Astrocyte (in vitro differentiated cells and primary cell): ENCODE results near the gene CA5B. TPM values are rescaled to one million over a fixed set of nuclear protein-coding genes. Genes with fewer than 3 reads are reported as not detected.
A peak's percentile ranks its signal among the peaks of the same experiment; 100 is the strongest.

Experiments used
- DNase-seq: peaks from one replicate; pipeline ENCODE4 v3.0.0-alpha.2; 2010; ENCODE audit warnings: low read depth
- FAIRE-seq: peaks from 2 replicates; lab custom pipeline; 2011; peaks lifted over from hg19 to GRCh38; lab: Jason Lieb, UNC
- H2AFZ ChIP-seq: 2 replicates; pipeline ENCODE4 v1.6.0; 2012; ENCODE audit warnings: low read depth, low read length, inconsistent platforms
- H3K27ac ChIP-seq: 2 replicates; pipeline ENCODE4 v1.5.1; 2011; ENCODE audit warnings: low read depth, low read length, inconsistent platforms
- H3K27me3 ChIP-seq: 2 replicates; pipeline ENCODE4 v1.6.0; 2011; ENCODE audit warnings: low read length, inconsistent platforms; ENCODE audit not compliant: insufficient read depth
- H3K36me3 ChIP-seq: 2 replicates; pipeline ENCODE4 v1.5.1; 2011; ENCODE audit warnings: low read length, inconsistent platforms; ENCODE audit not compliant: insufficient read depth
- H3K4me1 ChIP-seq: 2 replicates; pipeline ENCODE4 v1.5.1; 2011; ENCODE audit warnings: low read length, inconsistent platforms; ENCODE audit not compliant: insufficient read depth
- H3K4me2 ChIP-seq: 2 replicates; pipeline ENCODE4 v1.6.0; 2012; ENCODE audit warnings: low read length, inconsistent platforms
- H3K4me3 ChIP-seq: 2 replicates; pipeline ENCODE4 v1.5.1; 2011; ENCODE audit warnings: low read depth, mild to moderate bottlenecking, low read length, inconsistent platforms; ENCODE audit not compliant: insufficient read depth
- H3K79me2 ChIP-seq: 2 replicates; pipeline ENCODE4 v1.6.0; 2012; ENCODE audit warnings: mild to moderate bottlenecking, low read length, inconsistent platforms; ENCODE audit not compliant: insufficient read depth
- H3K9ac ChIP-seq: 2 replicates; pipeline ENCODE4 v1.6.0; 2012; ENCODE audit warnings: mild to moderate bottlenecking, low read length, inconsistent platforms
- H3K9me3 ChIP-seq: 2 replicates; pipeline ENCODE4 v1.5.1; 2012; ENCODE audit warnings: low read depth, mild to moderate bottlenecking, low read length, inconsistent platforms; ENCODE audit not compliant: insufficient read depth
- H4K20me1 ChIP-seq: 2 replicates; pipeline ENCODE4 v1.6.0; 2012; ENCODE audit warnings: low read length, inconsistent platforms; ENCODE audit not compliant: insufficient read depth
- H3K27ac Mint-ChIP-seq: one replicate; pipeline ENCODE4 v1.8.0; 2021; ENCODE audit warnings: mild to moderate bottlenecking, mixed read lengths; ENCODE audit not compliant: unreplicated experiment
- H3K27me3 Mint-ChIP-seq: one replicate; pipeline ENCODE4 v1.8.0; 2021; ENCODE audit warnings: low read depth, mixed read lengths; ENCODE audit not compliant: unreplicated experiment
- H3K36me3 Mint-ChIP-seq: one replicate; pipeline ENCODE4 v1.8.0; 2021; ENCODE audit warnings: low read depth, mixed read lengths; ENCODE audit not compliant: unreplicated experiment
- H3K4me1 Mint-ChIP-seq: one replicate; pipeline ENCODE4 v1.8.0; 2021; ENCODE audit warnings: low read depth, mixed read lengths; ENCODE audit not compliant: unreplicated experiment
- H3K4me3 Mint-ChIP-seq: one replicate; pipeline ENCODE4 v1.8.0; 2021; ENCODE audit warnings: mild to moderate bottlenecking, moderate library complexity, mixed read lengths; ENCODE audit not compliant: unreplicated experiment
- H3K9me3 Mint-ChIP-seq: one replicate; pipeline ENCODE4 v1.8.0; 2021; ENCODE audit warnings: mild to moderate bottlenecking, mixed read lengths; ENCODE audit not compliant: unreplicated experiment
- EZH2 ChIP-seq: IDR thresholded peaks from 2 replicates; pipeline ENCODE4 v1.6.1; 2012; ENCODE audit warnings: mild to moderate bottlenecking, low read length, inconsistent platforms; ENCODE audit not compliant: insufficient read depth
- total RNA-seq: library from RNA; stranded (reverse); gene quantifications from 2 replicates; pipeline ENCODE4 v1.2.1, GENCODE V29; 2021
- TF ChIP-seq, protein P1 (sequence below): IDR thresholded peaks from 2 replicates; pipeline ENCODE4 v1.5.1; 2011; ENCODE audit warnings: low read depth, mild to moderate bottlenecking, inconsistent platforms, low read length, moderate library complexity; ENCODE audit not compliant: insufficient read depth

Gene CA5B
- total RNA-seq, 1 donor from 2014 or later = 6.4 TPM

GRCh38 chrX:15737190-15737958, 696 bp upstream of the CA5B start:
- no peak overlapping the region for H3K27ac Mint-ChIP-seq
- peak overlapping the region; percentile 85 for H3K4me2 ChIP-seq
- no peaks in the 10 kb centered on the region for H3K36me3 ChIP-seq
- DNase-seq (no peak), FAIRE-seq (peak; percentile 65)
- peaks cover 7% of the 10 kb centered on the region for H3K4me1 ChIP-seq
- H3K79me2 ChIP-seq = no peaks in the 10 kb centered on the region
- peak overlapping the region; percentile 61 for H3K9ac ChIP-seq
- H3K27me3 Mint-ChIP-seq = no peaks in the 10 kb centered on the region
- H3K36me3 Mint-ChIP-seq = no peaks in the 10 kb centered on the region
- peak overlapping the region; percentile 81 for H3K4me3 Mint-ChIP-seq
- no peaks in the 10 kb centered on the region for H3K27me3 ChIP-seq
- peak overlapping the region; percentile 4 for H3K27ac ChIP-seq
- peaks cover 3% of the 10 kb centered on the region for H3K4me1 Mint-ChIP-seq
- peak overlapping the region; percentile 50 for H3K4me3 ChIP-seq
- TF ChIP-seq, protein P1, sequence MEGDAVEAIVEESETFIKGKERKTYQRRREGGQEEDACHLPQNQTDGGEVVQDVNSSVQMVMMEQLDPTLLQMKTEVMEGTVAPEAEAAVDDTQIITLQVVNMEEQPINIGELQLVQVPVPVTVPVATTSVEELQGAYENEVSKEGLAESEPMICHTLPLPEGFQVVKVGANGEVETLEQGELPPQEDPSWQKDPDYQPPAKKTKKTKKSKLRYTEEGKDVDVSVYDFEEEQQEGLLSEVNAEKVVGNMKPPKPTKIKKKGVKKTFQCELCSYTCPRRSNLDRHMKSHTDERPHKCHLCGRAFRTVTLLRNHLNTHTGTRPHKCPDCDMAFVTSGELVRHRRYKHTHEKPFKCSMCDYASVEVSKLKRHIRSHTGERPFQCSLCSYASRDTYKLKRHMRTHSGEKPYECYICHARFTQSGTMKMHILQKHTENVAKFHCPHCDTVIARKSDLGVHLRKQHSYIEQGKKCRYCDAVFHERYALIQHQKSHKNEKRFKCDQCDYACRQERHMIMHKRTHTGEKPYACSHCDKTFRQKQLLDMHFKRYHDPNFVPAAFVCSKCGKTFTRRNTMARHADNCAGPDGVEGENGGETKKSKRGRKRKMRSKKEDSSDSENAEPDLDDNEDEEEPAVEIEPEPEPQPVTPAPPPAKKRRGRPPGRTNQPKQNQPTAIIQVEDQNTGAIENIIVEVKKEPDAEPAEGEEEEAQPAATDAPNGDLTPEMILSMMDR = no peak
- no peak for TF ChIP-seq EZH2
- H2AFZ ChIP-seq = peak overlapping the region; percentile 75
- H3K9me3 ChIP-seq = no peaks in the 10 kb centered on the region
- no peaks in the 10 kb centered on the region for H3K9me3 Mint-ChIP-seq
- no peaks in the 10 kb centered on the region for H4K20me1 ChIP-seq

DNA sequence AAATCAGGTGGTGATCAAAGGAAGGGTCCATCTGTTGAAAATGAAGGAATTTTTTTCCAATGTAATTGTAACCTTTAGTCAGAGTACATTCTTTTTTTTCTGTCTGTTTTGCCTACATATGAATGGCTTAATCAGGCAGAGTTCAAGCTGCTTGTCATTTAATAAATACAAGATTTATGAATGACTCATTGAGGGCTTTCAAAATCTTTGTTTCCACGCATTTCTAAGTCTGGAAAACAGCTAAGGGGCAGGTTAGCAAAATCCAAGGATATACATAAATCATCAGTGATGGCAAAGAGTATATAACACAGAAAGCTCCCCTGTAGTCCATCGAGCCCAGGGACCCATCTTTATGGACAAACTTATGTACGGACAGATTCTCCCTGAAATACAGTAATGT, 1.8 kb downstream of the CA5B start:
- H3K36me3 Mint-ChIP-seq = no peaks in the 10 kb centered on the region
- no peak overlapping the region for H3K4me2 ChIP-seq
- FAIRE-seq = peak; percentile 71

More for the DNA sequence above, 1.8 kb downstream of the CA5B start:
- Histone ChIP-seq H3K4me3 (no peak overlapping the region), H2AFZ (no peak overlapping the region), H3K27me3 (no peaks in the 10 kb centered on the region), H4K20me1 (no peaks in the 10 kb centered on the region), H3K9ac (no peak overlapping the region), H3K27ac (no peak overlapping the region), H3K4me1 (peaks cover 7% of the 10 kb centered on the region), H3K36me3 (no peaks in the 10 kb centered on the region), H3K79me2 (no peaks in the 10 kb centered on the region), H3K9me3 (no peaks in the 10 kb centered on the region)
- TF ChIP-seq, protein P1 = no peak
- TF ChIP-seq EZH2 = no peak
- H3K4me3 Mint-ChIP-seq = no peak overlapping the region
- H3K4me1 Mint-ChIP-seq = peaks cover 3% of the 10 kb centered on the region
- H3K27me3 Mint-ChIP-seq = no peaks in the 10 kb centered on the region
- no peak overlapping the region for H3K27ac Mint-ChIP-seq
- DNase-seq = no peak
- no peaks in the 10 kb centered on the region for H3K9me3 Mint-ChIP-seq
